GM21529 (cell line): ENCODE data around the gene INSRR.

Experiments
- ATAC-seq: cut with Tn5 transposase; IDR thresholded peaks from one replicate; pipeline ENCODE4 v1.9.1; 2021; ENCODE audit not compliant: unreplicated experiment

INSRR gene

GRCh38 chr1:156808186-156809030 is 50.5 kb downstream of the INSRR start:
- ATAC-seq, result no peak

GRCh38 chr1:156807627-156808026 is 51.3 kb downstream of the INSRR start:
- no peak for ATAC-seq

GRCh38 chr1:156806512-156807440 is 52.1 kb downstream of the INSRR start:
- no peak for ATAC-seq

- ATAC-seq, result no peak
These were observed 53.0 kb downstream of the INSRR start for GRCh38 chr1:156805766-156806511.

GRCh38 chr1:156804572-156805243 is 54.2 kb downstream of the INSRR start:
- no peak for ATAC-seq

GRCh38 chr1:156804026-156804425 is 54.9 kb downstream of the INSRR start:
- ATAC-seq, result no peak

GRCh38 chr1:156803086-156803851 is 55.6 kb downstream of the INSRR start:
- ATAC-seq, result no peak

GRCh38 chr1:156802421-156802935 is 56.4 kb downstream of the INSRR start:
- ATAC-seq, result no peak

- no peak for ATAC-seq
These were observed 57.4 kb downstream of the INSRR start for GRCh38 chr1:156801409-156802121.

GRCh38 chr1:156797212-156797871 is 61.6 kb downstream of the INSRR start:
- ATAC-seq, result no peak

- ATAC-seq, result peak; percentile 42
These were observed 62.4 kb downstream of the INSRR start for GRCh38 chr1:156796340-156797097.

- no peak for ATAC-seq
These were observed 63.1 kb downstream of the INSRR start for GRCh38 chr1:156795787-156796186.

- no peak for ATAC-seq
These were observed 63.6 kb downstream of the INSRR start for GRCh38 chr1:156795374-156795733.

- no peak for ATAC-seq
These were observed 64.2 kb downstream of the INSRR start for GRCh38 chr1:156794506-156795373.
